NCI-H2227 (cell line): Measurements from ENCODE around the gene G6PC3.

Experiments
- DNase-seq: peaks from one replicate; lab custom pipeline; 2025; ENCODE audit not compliant: unreplicated experiment; lab: John Stamatoyannopoulos, UW

G6PC3 gene

GRCh38 chr17:44121997-44122815 is 51.7 kb downstream of the G6PC3 start:
- DNase-seq: no peak

- DNase-seq: no peak
These were observed 52.4 kb downstream of the G6PC3 start for GRCh38 chr17:44122816-44123355.

- peak; percentile 97 for DNase-seq
These were observed 53.0 kb downstream of the G6PC3 start, which contains the start of gene HDAC5 for GRCh38 chr17:44123356-44124117. TSS of gene HDAC5 (minus strand) at chr17:44123641. CDS start at chr17:44117515, 6,126 bp downstream.

DNA sequence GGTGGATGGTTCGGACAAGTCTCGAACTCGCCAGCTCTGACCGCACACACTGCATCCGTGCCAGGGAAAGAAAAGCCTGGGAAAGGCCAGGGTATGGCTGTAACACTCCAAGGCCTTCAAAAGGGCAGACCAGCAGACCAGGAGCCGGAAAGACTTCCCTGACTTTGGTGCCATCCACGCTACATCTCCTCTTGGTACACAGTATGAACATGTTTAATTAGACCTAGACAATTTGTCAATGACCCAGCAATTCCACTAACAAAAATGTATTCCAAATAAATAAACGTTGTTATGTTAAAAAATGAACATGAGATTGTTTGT is 53.5 kb downstream of the G6PC3 start:
- DNase-seq: no peak
